ENCODE measurements around the gene RAB3GAP1. TPM values are rescaled to one million over a fixed set of nuclear protein-coding genes. Genes with fewer than 3 reads are reported as not detected.

Gene RAB3GAP1
- total and polyA plus RNA-seq, 2 of the 4 experiments (the other 2 are of a cell fraction) = 21.2 to 65.8 TPM

DNA sequence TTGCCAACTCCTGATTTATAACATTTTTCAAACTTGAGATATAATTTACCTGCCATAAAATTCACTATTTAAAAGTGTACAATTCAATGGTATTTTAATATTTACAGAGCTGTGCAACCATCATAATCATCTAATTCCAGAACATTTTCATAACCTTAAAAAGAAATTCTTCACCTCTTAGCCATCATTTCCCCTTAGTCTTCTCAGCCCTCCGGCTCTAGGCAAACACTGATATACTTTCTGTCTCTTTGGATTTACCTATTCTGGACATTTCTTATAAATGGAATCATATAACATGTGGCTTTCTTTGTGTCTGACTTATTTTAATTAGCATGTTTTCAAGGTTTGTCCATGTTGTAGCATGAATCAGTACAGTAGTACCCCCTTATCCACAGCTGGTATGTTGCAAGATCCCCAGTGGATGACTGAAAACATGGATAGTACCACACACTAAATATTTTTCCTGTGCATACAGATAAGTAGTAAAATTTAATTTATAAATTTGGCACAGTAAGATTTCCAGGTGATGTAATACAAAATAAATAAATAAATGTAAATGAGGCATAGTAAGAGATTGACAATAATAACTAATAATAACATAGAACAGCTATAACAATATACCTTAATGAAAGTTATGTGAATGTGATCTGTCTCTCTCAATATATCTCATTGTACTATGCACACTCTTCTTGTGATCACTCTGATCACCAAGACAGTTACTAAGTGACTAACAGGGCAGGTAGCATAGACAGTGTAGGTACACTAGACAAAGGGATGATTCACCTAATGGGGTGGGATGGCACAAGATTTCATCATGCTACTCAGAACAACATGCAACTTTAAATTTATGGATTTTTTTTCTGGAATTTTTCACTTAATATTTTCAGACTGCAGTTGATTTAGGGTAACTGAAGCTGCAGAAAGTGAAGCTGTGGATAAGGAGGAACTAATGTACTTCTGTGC, 73.1 kb downstream of the RAB3GAP1 start:
- no peak overlapping the region for H3K9ac ChIP-seq (ENCODE audit: low read depth, low read length)
- peaks cover 2% of the 10 kb centered on the region; the same call in 1 of the 2 replicates for H3K9me1 ChIP-seq (ENCODE audit: insufficient read depth, low read length)
- peaks cover 12% of the 10 kb centered on the region for H3K36me3 ChIP-seq (ENCODE audit: control insufficient read depth, insufficient read depth, low read length)
- H4K8ac ChIP-seq (ENCODE audit: low read depth in 2 of 2, low read length in 2 of 2) = no peak overlapping the region
- no peak overlapping the region for H2BK20ac ChIP-seq (ENCODE audit: low read depth, low read length)
- H3K9me3 ChIP-seq (ENCODE audit: control insufficient read depth, insufficient read depth, low read length) = no peaks in the 10 kb centered on the region
- H4K91ac ChIP-seq (ENCODE audit: insufficient read depth, low read depth, low read length) = no peak overlapping the region
- H2BK15ac ChIP-seq (ENCODE audit: low read depth, low read length) = no peak overlapping the region
- no peak overlapping the region for H3K4me2 ChIP-seq (ENCODE audit: low read depth, low read length)
- DNase-seq = peak; percentile 17
- ChIA-PET POLR2A (ENCODE audit: unreplicated experiment) (no interaction called here), CTCF (no interaction called here)
- H3K4ac ChIP-seq (ENCODE audit: low read depth, low read length) = no peak overlapping the region
- in situ Hi-C loops (cut with MboI; ENCODE audit: low sequenced_read_pairs) = no loop called here
- H3K27me3 ChIP-seq (ENCODE audit: control insufficient read depth, insufficient read depth, low read length) = no peaks in the 10 kb centered on the region
- H3K14ac ChIP-seq (replicated peaks; ENCODE audit: low read depth, low read length) = no peak overlapping the region
- no peak overlapping the region for H2AK9ac ChIP-seq (replicated peaks; ENCODE audit: low read depth, low read length, poor library complexity)
- no peak overlapping the region for H3K23ac ChIP-seq (ENCODE audit: low read depth, low read length)
- no peak overlapping the region for H2AFZ ChIP-seq (replicated peaks; ENCODE audit: low read length, poor library complexity)
- intact Hi-C loops (cut with micrococcal nuclease) = no loop called here
- no peak overlapping the region for H3K18ac ChIP-seq (ENCODE audit: low read depth, low read length)
- H2BK120ac ChIP-seq (ENCODE audit: low read depth, low read length) = no peak overlapping the region
- no peak overlapping the region for H2AK5ac ChIP-seq (ENCODE audit: low read depth, low read length)
- H3K56ac ChIP-seq (ENCODE audit: extremely low read depth, insufficient read depth, low read length) = no peak overlapping the region
- no CpG with 5 or more reads among the region's 1 CpG for WGBS, 2 experiments (ENCODE audit: extremely low coverage in 2 of 2, insufficient read length in 1 of 2)
- dilution Hi-C loops (cut with HindIII; ENCODE audit: low sequenced_read_pairs, unreplicated experiment) = no loop called here
- H3K4me3 ChIP-seq (ENCODE audit: insufficient read depth, low read depth, low read length) = no peak overlapping the region
- peaks cover 0 to 3% of the 10 kb centered on the region in 2 experiments; a peak in 2 of 4 replicates for H3K79me1 ChIP-seq (ENCODE audit: low read depth in 1 of 2, low read length in 2 of 2)
- no peak overlapping the region for H2BK5ac ChIP-seq (ENCODE audit: low read depth, low read length, poor library complexity, severe bottlenecking)
- TF ChIP-seq BHLHE40 (IDR thresholded peaks at IDR 0.05; ENCODE audit: low read depth, low read length) (no peak), CEBPB (IDR thresholded peaks at IDR 0.05; ENCODE audit: low read depth, low read length) (peak; percentile 40; the same call in 1 of the 2 replicates), MAFK (IDR thresholded peaks at IDR 0.05; ENCODE audit: low read depth, low read length) (no peak), USF2 (IDR thresholded peaks at IDR 0.05; ENCODE audit: low read depth, low read length) (no peak), RFX5 (IDR thresholded peaks at IDR 0.05; ENCODE audit: low read depth, low read length) (no peak)
- H4K5ac ChIP-seq (ENCODE audit: low read depth, low read length) = no peak overlapping the region
- no peak overlapping the region; the same call in 1 of the 2 replicates for H3K27ac ChIP-seq (ENCODE audit: insufficient read depth, low read length)
- ATAC-seq (ENCODE audit: low read depth) = peak; percentile 40; the same call in 1 of the 2 replicates
- H4K20me1 ChIP-seq (ENCODE audit: insufficient read depth, low read length) = no peaks in the 10 kb centered on the region
- H3K4me1 ChIP-seq (ENCODE audit: control insufficient read depth, insufficient read depth, low read length) = peaks cover 2% of the 10 kb centered on the region; the same call in 1 of the 2 replicates
- no TSS peak for BruUV-seq (replicated peaks)
